Measurements from ENCODE around the gene DENND4C.

DENND4C gene

DNA sequence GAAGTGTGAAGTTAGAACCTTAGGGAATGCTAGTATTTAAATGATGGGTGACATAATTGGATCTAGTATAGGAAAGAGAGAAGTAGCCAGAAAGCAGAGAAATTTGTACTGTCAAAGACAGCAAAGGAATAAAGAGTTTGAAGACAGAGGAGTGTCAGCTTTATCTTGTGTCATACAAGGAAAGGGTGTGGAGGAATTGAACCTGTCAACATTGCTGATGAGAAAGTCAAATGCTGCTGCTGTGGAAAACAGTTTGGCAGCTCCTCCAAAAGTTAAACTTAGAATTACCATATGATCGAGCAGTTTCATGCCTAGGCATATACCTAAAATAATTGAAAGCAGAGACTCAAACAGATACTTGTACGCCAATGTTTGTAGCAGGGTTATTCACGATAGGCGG, 63.7 kb downstream of the DENND4C start:
- Histone ChIP-seq H3K36me3 (ENCODE audit: insufficient read depth, low read length) (peaks cover 60% of the 10 kb centered on the region), H2AFZ (ENCODE audit: low read length) (no peak overlapping the region), H3K4me1 (ENCODE audit: insufficient read depth, low read length, severe bottlenecking) (no peaks in the 10 kb centered on the region), H3K27ac (ENCODE audit: low read depth, low read length, poor library complexity, severe bottlenecking) (no peak overlapping the region), H3K4me3 (ENCODE audit: low read depth, low read length, poor library complexity, severe bottlenecking) (no peak overlapping the region), H3K79me2 (ENCODE audit: insufficient read depth, low read length) (no peaks in the 10 kb centered on the region), H3K9me2 (ENCODE audit: low read depth, low read length) (no peaks in the 10 kb centered on the region), H3K9ac (ENCODE audit: low read length) (no peak overlapping the region), H3K9me3 (ENCODE audit: low read length) (no peaks in the 10 kb centered on the region), H3F3A (ENCODE audit: insufficient read depth, low read length) (no peaks in the 10 kb centered on the region; the same call in 1 of the 2 replicates), H4K20me1 (ENCODE audit: insufficient read depth, low read length) (no peaks in the 10 kb centered on the region), H3K4me2 (ENCODE audit: low read length) (no peak overlapping the region), H3K27me3 (ENCODE audit: insufficient read depth, low read length) (no peaks in the 10 kb centered on the region)
- TF ChIP-seq, protein P1, sequence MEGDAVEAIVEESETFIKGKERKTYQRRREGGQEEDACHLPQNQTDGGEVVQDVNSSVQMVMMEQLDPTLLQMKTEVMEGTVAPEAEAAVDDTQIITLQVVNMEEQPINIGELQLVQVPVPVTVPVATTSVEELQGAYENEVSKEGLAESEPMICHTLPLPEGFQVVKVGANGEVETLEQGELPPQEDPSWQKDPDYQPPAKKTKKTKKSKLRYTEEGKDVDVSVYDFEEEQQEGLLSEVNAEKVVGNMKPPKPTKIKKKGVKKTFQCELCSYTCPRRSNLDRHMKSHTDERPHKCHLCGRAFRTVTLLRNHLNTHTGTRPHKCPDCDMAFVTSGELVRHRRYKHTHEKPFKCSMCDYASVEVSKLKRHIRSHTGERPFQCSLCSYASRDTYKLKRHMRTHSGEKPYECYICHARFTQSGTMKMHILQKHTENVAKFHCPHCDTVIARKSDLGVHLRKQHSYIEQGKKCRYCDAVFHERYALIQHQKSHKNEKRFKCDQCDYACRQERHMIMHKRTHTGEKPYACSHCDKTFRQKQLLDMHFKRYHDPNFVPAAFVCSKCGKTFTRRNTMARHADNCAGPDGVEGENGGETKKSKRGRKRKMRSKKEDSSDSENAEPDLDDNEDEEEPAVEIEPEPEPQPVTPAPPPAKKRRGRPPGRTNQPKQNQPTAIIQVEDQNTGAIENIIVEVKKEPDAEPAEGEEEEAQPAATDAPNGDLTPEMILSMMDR (IDR thresholded peaks at IDR 0.05; ENCODE audit: low read length): no peak
- no peak for TF ChIP-seq EZH2 (IDR thresholded peaks at IDR 0.05; ENCODE audit: borderline replicate concordance, low read length)

DNA sequence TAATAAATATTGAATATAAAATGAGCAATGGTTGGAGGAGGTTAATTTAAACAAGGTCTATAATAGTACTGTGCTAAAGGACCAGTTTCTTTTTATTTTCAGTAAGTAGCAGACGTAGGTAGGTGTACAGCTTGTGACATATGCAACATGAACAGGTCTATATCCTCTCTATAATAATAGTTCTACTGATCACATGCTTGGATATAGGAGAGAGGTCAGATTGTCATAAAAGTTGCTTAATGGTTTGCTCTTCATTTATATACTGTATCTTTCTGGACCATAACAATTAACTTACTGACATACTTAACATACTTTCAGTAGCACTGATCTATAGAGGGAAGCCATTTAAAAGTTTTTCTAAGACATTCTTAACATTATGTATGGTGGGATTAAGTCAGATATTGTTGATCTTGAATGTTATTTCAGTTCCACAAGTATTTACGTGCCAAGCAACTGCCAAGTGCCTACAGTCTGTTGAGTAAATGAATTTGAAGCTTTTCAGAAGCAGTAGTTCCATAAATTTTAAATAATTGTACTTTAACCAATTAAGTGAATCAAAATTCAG, 68.0 kb downstream of the DENND4C start:
- Histone ChIP-seq H3K27me3 (ENCODE audit: insufficient read depth, low read length) (no peaks in the 10 kb centered on the region), H3K27ac (ENCODE audit: low read depth, low read length, poor library complexity, severe bottlenecking) (no peak overlapping the region), H3K4me3 (ENCODE audit: low read depth, low read length, poor library complexity, severe bottlenecking) (no peak overlapping the region), H2AFZ (ENCODE audit: low read length) (no peak overlapping the region), H3K4me1 (ENCODE audit: insufficient read depth, low read length, severe bottlenecking) (no peaks in the 10 kb centered on the region), H3K9me2 (ENCODE audit: low read depth, low read length) (no peaks in the 10 kb centered on the region), H3F3A (ENCODE audit: insufficient read depth, low read length) (no peaks in the 10 kb centered on the region), H3K79me2 (ENCODE audit: insufficient read depth, low read length) (0 out of 2 replicates have a peak, but pooled peaks cover 2% of the 10 kb centered on the region), H3K36me3 (ENCODE audit: insufficient read depth, low read length) (peaks cover 51% of the 10 kb centered on the region), H3K4me2 (ENCODE audit: low read length) (no peak overlapping the region), H3K9me3 (ENCODE audit: low read length) (no peaks in the 10 kb centered on the region), H4K20me1 (ENCODE audit: insufficient read depth, low read length) (no peaks in the 10 kb centered on the region), H3K9ac (ENCODE audit: low read length) (no peak overlapping the region)
- TF ChIP-seq EZH2 (IDR thresholded peaks at IDR 0.05; ENCODE audit: borderline replicate concordance, low read length): no peak
- TF ChIP-seq, protein P1 (IDR thresholded peaks at IDR 0.05; ENCODE audit: low read length): no peak

GRCh38 chr9:19303216-19303615, 72.7 kb downstream of the DENND4C start:
- Histone ChIP-seq H3K9me2 (ENCODE audit: low read depth, low read length) (no peaks in the 10 kb centered on the region), H2AFZ (ENCODE audit: low read length) (no peak overlapping the region), H3K4me1 (ENCODE audit: insufficient read depth, low read length, severe bottlenecking) (no peaks in the 10 kb centered on the region), H3K4me2 (ENCODE audit: low read length) (no peak overlapping the region), H3K36me3 (ENCODE audit: insufficient read depth, low read length) (peaks cover 41% of the 10 kb centered on the region), H4K20me1 (ENCODE audit: insufficient read depth, low read length) (no peaks in the 10 kb centered on the region), H3K27me3 (ENCODE audit: insufficient read depth, low read length) (no peaks in the 10 kb centered on the region), H3K4me3 (ENCODE audit: low read depth, low read length, poor library complexity, severe bottlenecking) (no peak overlapping the region), H3K79me2 (ENCODE audit: insufficient read depth, low read length) (0 out of 2 replicates have a peak, but pooled peaks cover 3% of the 10 kb centered on the region), H3K9ac (ENCODE audit: low read length) (no peak overlapping the region), H3K27ac (ENCODE audit: low read depth, low read length, poor library complexity, severe bottlenecking) (no peak overlapping the region), H3F3A (ENCODE audit: insufficient read depth, low read length) (no peaks in the 10 kb centered on the region), H3K9me3 (ENCODE audit: low read length) (no peaks in the 10 kb centered on the region)
- TF ChIP-seq, protein P1 (IDR thresholded peaks at IDR 0.05; ENCODE audit: low read length): no peak
- no peak for TF ChIP-seq EZH2 (IDR thresholded peaks at IDR 0.05; ENCODE audit: borderline replicate concordance, low read length)

Measured in OCI-LY1 (cell line).